HepG2 (cell line): ENCODE measurements around the gene VRK3. TPM values are rescaled to one million over a fixed set of nuclear protein-coding genes. Genes with fewer than 3 reads are reported as not detected.

Experiments
- ARNT2 ChIP-seq: sonication (generic); formaldehyde crosslinking; IDR thresholded peaks from 2 replicates; pipeline ENCODE4 v1.8.0; 2022; ENCODE audit warnings: mild to moderate bottlenecking, low read depth, missing genetic modification reagents, moderate library complexity
- CBX1 ChIP-seq: IDR thresholded peaks from one replicate; pipeline ENCODE4 v1.6.1; 2016; ENCODE audit warnings: antibody characterized with exemption, low read depth
- CENPT ChIP-seq: sonication (generic); formaldehyde crosslinking; IDR thresholded peaks from 2 replicates; pipeline ENCODE4 v1.8.0; 2022; ENCODE audit warnings: low read depth, mild to moderate bottlenecking, moderate library complexity, missing genetic modification reagents
- DPF2 ChIP-seq: sonication (generic); formaldehyde crosslinking; IDR thresholded peaks from 2 replicates; pipeline ENCODE4 v1.4.0; 2020; ENCODE audit warnings: mild to moderate bottlenecking, low read depth, missing genetic modification reagents, borderline replicate concordance
- FOSL2 ChIP-seq: sonication (generic); formaldehyde crosslinking; IDR thresholded peaks from 2 replicates; pipeline ENCODE4 v1.4.0; 2020; ENCODE audit warnings: missing genetic modification reagents
- FOXP4 ChIP-seq: sonication (generic); formaldehyde crosslinking; IDR thresholded peaks from 2 replicates; pipeline ENCODE4 v1.4.0; 2020; ENCODE audit warnings: missing genetic modification reagents
- ISX ChIP-seq: sonication (generic); formaldehyde crosslinking; conservative IDR thresholded peaks from 2 replicates; pipeline ENCODE4 v1.5.0; 2020; ENCODE audit warnings: missing genetic modification reagents
- KMT2B ChIP-seq: IDR thresholded peaks from 2 replicates; pipeline ENCODE4 v1.6.1; 2016; ENCODE audit warnings: missing genetic modification reagents, missing compliant biosample characterization
- MYC ChIP-seq: sonication (generic); formaldehyde crosslinking; IDR thresholded peaks from 2 replicates; pipeline ENCODE4 v1.9.0; 2021; ENCODE audit warnings: missing genetic modification reagents, borderline replicate concordance
- NR2F6 ChIP-seq, 2 experiments: IDR thresholded peaks; 2 replicates each; pipeline ENCODE4 v1.6.1; 2016; ENCODE audit warnings: antibody characterized with exemption in 1 of 2, mild to moderate bottlenecking in 1 of 2
- PITX1 ChIP-seq: sonication (generic); formaldehyde crosslinking; IDR thresholded peaks from 2 replicates; pipeline ENCODE4 v1.5.1; 2020; ENCODE audit warnings: mild to moderate bottlenecking, missing genetic modification reagents
- RAD51 ChIP-seq: fragments of 450-650 bp; IDR thresholded peaks from 2 replicates; pipeline ENCODE4 v1.6.1; 2016; ENCODE audit warnings: borderline replicate concordance
- SAP130 ChIP-seq: IDR thresholded peaks from 2 replicates; pipeline ENCODE4 v1.6.1; 2016; ENCODE audit warnings: low read depth
- TBP ChIP-seq: sonication (generic); formaldehyde crosslinking; IDR thresholded peaks from 2 replicates; pipeline ENCODE4 v1.5.0; 2020; ENCODE audit warnings: missing genetic modification reagents
- THAP11 ChIP-seq: IDR thresholded peaks from 2 replicates; pipeline ENCODE4 v1.6.1; 2016; ENCODE audit warnings: missing biosample characterization, missing genetic modification reagents
- ZC3H4 ChIP-seq: sonication (generic); formaldehyde crosslinking; IDR thresholded peaks from 2 replicates; pipeline ENCODE4 v1.4.0; 2020; ENCODE audit warnings: missing genetic modification reagents, borderline replicate concordance
- ZGPAT ChIP-seq: IDR thresholded peaks from 2 replicates; pipeline ENCODE4 v1.6.1; 2016; ENCODE audit warnings: mild to moderate bottlenecking
- ZNF274 ChIP-seq: sonication (generic); formaldehyde crosslinking; IDR thresholded peaks from 2 replicates; pipeline ENCODE4 v1.5.1; 2020; ENCODE audit warnings: mild to moderate bottlenecking, missing genetic modification reagents
- ZNF280D ChIP-seq: sonication (generic); formaldehyde crosslinking; IDR thresholded peaks from 2 replicates; pipeline ENCODE4 v1.5.1; 2020; ENCODE audit warnings: mild to moderate bottlenecking, missing genetic modification reagents
- ZNF33A ChIP-seq: sonication (generic); formaldehyde crosslinking; IDR thresholded peaks from 2 replicates; pipeline ENCODE4 v1.5.1; 2020; ENCODE audit warnings: missing genetic modification reagents, mild to moderate bottlenecking, moderate library complexity, borderline replicate concordance
- ZNF800 ChIP-seq: sonication (generic); formaldehyde crosslinking; IDR thresholded peaks from 2 replicates; pipeline ENCODE4 v1.4.0; 2020; ENCODE audit warnings: missing genetic modification reagents
- ZNF878 ChIP-seq: sonication (generic); formaldehyde crosslinking; IDR thresholded peaks from 2 replicates; pipeline ENCODE4 v1.8.1; 2023; ENCODE audit warnings: mild to moderate bottlenecking, missing genetic modification reagents, moderate library complexity
- polyA plus RNA-seq, 8 experiments: library from polyadenylated mRNA; depleted of rRNA in 3 of 8; stranded (reverse) in 7 of 8; unstranded in 1 of 8; fragments of >200 nt; fragmentation: Illumina TruSeq in 4 of 8; extraction: Trizol in 4 of 8; gene quantifications; 2 replicates each; pipeline versions ENCODE4 v1.2.1 to v1.2.3, GENCODE V29; 2011 to 2016; ENCODE audit warnings: low read depth in 4 of 8, missing spikeins in 1 of 8, mixed read lengths in 1 of 8; ENCODE audit not compliant: insufficient read depth in 1 of 8
- total RNA-seq, 5 experiments: library from RNA; depleted of rRNA; stranded (reverse); fragments of >200 nt; fragmentation: Illumina TruSeq; extraction: Trizol; gene quantifications; 2 replicates each; pipeline ENCODE4 v1.2.3, GENCODE V29; 2016; ENCODE audit warnings: low read depth in 1 of 5

Gene VRK3
- total and polyA plus RNA-seq, 2 of the 13 experiments (the other 11 are each of a cell fraction or from before 2014, with no cell fraction given) = 23.8 to 28.3 TPM

GRCh38 chr19:50022823-50023222 lies 2.3 kb downstream of the VRK3 start (continued):
- TF ChIP-seq DPF2 (CRISPR knock-in tag) (no peak), FOSL2 (CRISPR knock-in tag) (peak; percentile 62; the same call in 1 of the 2 replicates), TBP (no peak), ZC3H4 (CRISPR knock-in tag) (no peak), RAD51 (no peak), MYC (CRISPR knock-in tag) (no peak), ZNF33A (no peak), CBX1 (no peak), NR2F6 (IDR thresholded peaks at IDR 0.05) (0 out of 2 replicates have a peak, but pooled peaks have one; percentile 7), NR2F6 (CRISPR knock-in tag; IDR thresholded peaks at IDR 0.05) (peak; percentile 30; the same call in 1 of the 2 replicates), THAP11 (CRISPR knock-in tag) (peak; percentile 67), ZGPAT (0 out of 2 replicates have a peak, but pooled peaks have one; percentile 26), KMT2B (CRISPR knock-in tag) (0 out of 2 replicates have a peak, but pooled peaks have one; percentile 23), ZNF274 (CRISPR knock-in tag) (no peak), CENPT (no peak), ZNF878 (CRISPR knock-in tag) (no peak), ISX (no peak), FOXP4 (CRISPR knock-in tag) (no peak), ZNF800 (CRISPR knock-in tag) (no peak), PITX1 (CRISPR knock-in tag) (no peak), ZNF280D (CRISPR knock-in tag) (no peak), SAP130 (CRISPR knock-in tag) (peak; percentile 79), ARNT2 (no peak)
